Breast epithelium (tissue), 3 donors: ENCODE data around the gene CACNA2D4.

Experiments used
- CTCF ChIP-seq, 3 donors: fragments of 450-650 bp; IDR thresholded peaks; one replicate each; pipeline ENCODE4 v1.5.1; 2016 to 2017; ENCODE audit warnings: antibody characterized with exemption in 3 of 3, mild to moderate bottlenecking in 3 of 3, moderate library complexity in 3 of 3
- POLR2A ChIP-seq: fragments of 450-650 bp; IDR thresholded peaks from one replicate; pipeline ENCODE4 v1.6.1; 2016; ENCODE audit warnings: antibody characterized with exemption, mild to moderate bottlenecking, moderate library complexity
- POLR2AphosphoS5 ChIP-seq, 3 donors: sonication (generic); formaldehyde crosslinking; IDR thresholded peaks; one replicate each; pipeline ENCODE4 v1.6.1; 2017; ENCODE audit warnings: antibody characterized with exemption in 3 of 3

GRCh38 chr12:1914114-1914911, 4.1 kb downstream of the CACNA2D4 start:
- TF ChIP-seq CTCF (IDR thresholded peaks at IDR 0.05), result no peak
- TF ChIP-seq POLR2A, result no peak
- TF ChIP-seq POLR2AphosphoS5 (IDR thresholded peaks at IDR 0.05), result no peak
